ENCODE data around the gene FOXP3.

The FOXP3 gene

DNA sequence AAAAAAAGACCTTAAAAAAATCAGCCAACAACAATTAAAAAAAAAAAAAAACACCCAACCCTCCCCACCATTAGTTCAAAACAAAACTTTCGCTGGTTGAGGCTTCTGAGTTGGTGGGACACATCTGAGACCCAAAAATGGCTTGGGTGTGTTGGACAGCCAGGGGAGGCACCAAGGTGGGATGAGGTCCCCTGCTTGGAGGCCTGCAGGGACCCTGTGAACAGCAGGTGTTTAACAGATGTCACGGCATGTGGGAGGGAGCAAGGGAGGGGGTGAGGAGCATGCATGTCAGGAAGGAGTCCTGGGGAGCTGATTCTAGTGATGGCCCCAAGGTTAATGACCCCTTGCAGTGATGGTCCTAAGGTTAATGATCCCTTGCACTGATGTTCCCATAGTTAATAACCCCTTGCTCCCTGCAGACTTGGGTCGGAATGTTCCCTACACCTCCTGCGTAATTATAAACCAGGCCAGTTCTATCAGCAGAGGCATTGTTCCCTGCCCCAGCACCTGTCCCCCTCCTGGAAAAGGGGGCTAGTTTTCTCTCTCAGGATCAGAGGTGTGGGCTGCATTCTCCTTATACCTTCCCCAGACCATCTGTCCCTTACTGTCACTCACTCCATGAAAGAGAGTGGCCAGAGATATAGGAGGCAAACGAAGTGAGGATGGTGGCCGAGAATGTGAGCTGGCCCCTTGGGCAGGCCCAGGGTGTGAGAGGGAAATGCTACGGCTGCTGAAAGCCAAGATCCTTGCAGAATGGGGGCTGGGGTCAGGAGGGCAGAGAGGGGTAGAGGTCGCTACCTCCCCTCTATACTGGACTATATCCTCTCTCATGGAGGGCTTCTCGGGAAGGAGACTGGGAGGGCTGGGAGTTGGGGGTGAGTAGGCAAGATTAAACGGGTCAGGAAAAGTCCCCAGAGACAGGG, 2.3 kb upstream of the FOXP3 start:
- TF ChIP-seq, protein P1, sequence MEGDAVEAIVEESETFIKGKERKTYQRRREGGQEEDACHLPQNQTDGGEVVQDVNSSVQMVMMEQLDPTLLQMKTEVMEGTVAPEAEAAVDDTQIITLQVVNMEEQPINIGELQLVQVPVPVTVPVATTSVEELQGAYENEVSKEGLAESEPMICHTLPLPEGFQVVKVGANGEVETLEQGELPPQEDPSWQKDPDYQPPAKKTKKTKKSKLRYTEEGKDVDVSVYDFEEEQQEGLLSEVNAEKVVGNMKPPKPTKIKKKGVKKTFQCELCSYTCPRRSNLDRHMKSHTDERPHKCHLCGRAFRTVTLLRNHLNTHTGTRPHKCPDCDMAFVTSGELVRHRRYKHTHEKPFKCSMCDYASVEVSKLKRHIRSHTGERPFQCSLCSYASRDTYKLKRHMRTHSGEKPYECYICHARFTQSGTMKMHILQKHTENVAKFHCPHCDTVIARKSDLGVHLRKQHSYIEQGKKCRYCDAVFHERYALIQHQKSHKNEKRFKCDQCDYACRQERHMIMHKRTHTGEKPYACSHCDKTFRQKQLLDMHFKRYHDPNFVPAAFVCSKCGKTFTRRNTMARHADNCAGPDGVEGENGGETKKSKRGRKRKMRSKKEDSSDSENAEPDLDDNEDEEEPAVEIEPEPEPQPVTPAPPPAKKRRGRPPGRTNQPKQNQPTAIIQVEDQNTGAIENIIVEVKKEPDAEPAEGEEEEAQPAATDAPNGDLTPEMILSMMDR (IDR thresholded peaks at IDR 0.05), result no peak
- Histone ChIP-seq H3K27ac (no peak overlapping the region), H3K4me3 (no peak overlapping the region), H3K36me3 (no peaks in the 10 kb centered on the region), H3K4me1 (peaks cover 0 to 18% (median 8%) of the 10 kb centered on the region in 4 donors), H3K9me3 (no peaks in the 10 kb centered on the region), H3K27me3 (no peaks in the 10 kb centered on the region)
- no peak for DNase-seq
- intact Hi-C loops (cut with DNase I; ENCODE audit: low total_unique reads), result no loop called here

DNA sequence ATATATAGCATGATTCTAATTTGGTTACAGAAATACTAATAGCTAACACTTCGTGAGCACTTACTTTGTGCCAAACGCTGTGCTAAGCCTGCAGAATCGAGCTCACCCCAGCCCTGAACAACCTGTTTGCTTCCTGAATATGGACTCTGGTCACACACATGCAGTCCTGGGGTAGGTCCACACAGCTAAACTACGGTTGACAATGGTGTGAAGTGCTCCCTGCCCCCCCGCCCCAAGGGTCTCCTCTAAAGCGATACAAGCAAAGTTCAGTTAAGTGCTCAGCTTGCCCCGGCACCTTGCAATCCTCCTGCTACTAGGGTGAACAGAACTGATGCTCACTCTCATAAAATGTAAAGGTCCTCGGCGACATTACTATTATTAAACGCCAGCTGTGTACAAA, 879 bp downstream of the FOXP3 start:
- peak in 1 of 2 donors; percentile 11 for DNase-seq
- intact Hi-C loops (cut with DNase I; ENCODE audit: low total_unique reads), result no loop called here
- Histone ChIP-seq H3K27ac (no peak overlapping the region), H3K9me3 (no peaks in the 10 kb centered on the region), H3K4me3 (no peak overlapping the region), H3K27me3 (no peaks in the 10 kb centered on the region), H3K36me3 (no peaks in the 10 kb centered on the region), H3K4me1 (peaks cover 0 to 2% (median 0%) of the 10 kb centered on the region in 4 donors)
- TF ChIP-seq, protein P1 (IDR thresholded peaks at IDR 0.05), result no peak

GRCh38 chrX:49262603-49263002, 1.9 kb downstream of the FOXP3 start:
- no peak overlapping the region for H3K4me3 ChIP-seq
- DNase-seq, result no peak
- no peak overlapping the region for H3K27ac ChIP-seq
- no peaks in the 10 kb centered on the region for H3K9me3 ChIP-seq
- intact Hi-C loops (cut with DNase I; ENCODE audit: low total_unique reads), result no loop called here
- TF ChIP-seq, protein P1 (IDR thresholded peaks at IDR 0.05), result no peak
- no peaks in the 10 kb centered on the region for H3K36me3 ChIP-seq
- H3K27me3 ChIP-seq, result no peaks in the 10 kb centered on the region
- H3K4me1 ChIP-seq, result no peaks in the 10 kb centered on the region

DNA sequence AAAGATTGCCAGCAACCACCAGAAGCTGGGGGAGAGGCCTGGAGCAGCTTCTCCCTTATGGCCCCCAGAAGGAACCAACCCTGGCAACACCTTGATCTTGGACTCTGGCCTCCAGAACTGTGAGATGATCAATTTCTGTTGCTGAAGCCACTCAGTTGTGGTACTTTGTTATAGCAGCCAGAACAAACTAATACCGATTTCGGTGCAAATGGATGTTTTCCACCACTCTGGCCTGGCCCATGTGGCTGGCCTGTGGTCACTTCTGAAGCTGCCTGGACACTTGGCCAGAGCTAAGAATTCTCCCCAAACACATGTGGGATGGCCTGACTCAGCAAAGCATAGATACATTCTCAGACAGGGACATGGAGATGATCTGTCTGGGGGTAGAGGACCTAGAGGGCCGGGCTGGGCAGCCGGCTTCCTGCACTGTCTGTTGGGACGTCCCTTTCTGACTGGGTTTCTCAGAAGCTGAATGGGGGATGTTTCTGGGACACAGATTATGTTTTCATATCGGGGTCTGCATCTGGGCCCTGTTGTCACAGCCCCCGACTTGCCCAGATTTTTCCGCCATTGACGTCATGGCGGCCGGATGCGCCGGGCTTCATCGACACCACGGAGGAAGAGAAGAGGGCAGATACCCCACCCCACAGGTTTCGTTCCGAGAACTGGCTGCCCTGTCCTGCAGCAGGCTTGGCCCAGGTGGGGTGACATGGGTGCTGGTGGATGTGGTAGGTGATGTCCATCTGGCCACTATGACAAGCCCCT, 4.1 kb downstream of the FOXP3 start:
- Histone ChIP-seq H3K27me3 (no peaks in the 10 kb centered on the region), H3K27ac (no peak overlapping the region), H3K4me3 (no peak overlapping the region), H3K4me1 (no peaks in the 10 kb centered on the region), H3K36me3 (no peaks in the 10 kb centered on the region), H3K9me3 (no peaks in the 10 kb centered on the region)
- TF ChIP-seq, protein P1 (IDR thresholded peaks at IDR 0.05), result no peak
- DNase-seq, result no peak
- intact Hi-C loops (cut with DNase I; ENCODE audit: low total_unique reads), result no loop called here

- H3K27ac ChIP-seq, result no peak overlapping the region
- H3K9me3 ChIP-seq, result no peaks in the 10 kb centered on the region
- intact Hi-C loops (cut with DNase I; ENCODE audit: low total_unique reads), result no loop called here
- no peaks in the 10 kb centered on the region for H3K36me3 ChIP-seq
- TF ChIP-seq, protein P1 (IDR thresholded peaks at IDR 0.05), result no peak
- no peaks in the 10 kb centered on the region for H3K4me1 ChIP-seq
- DNase-seq, result no peak
- no peaks in the 10 kb centered on the region for H3K27me3 ChIP-seq
- no peak overlapping the region for H3K4me3 ChIP-seq
These were observed 5.8 kb downstream of the FOXP3 start for GRCh38 chrX:49258749-49259124.

Data from tibial artery (tissue), 4 donors.